ENCODE data around the gene CMTM5.

The CMTM5 gene

GRCh38 chr14:23344481-23344880 is 32.4 kb upstream of the CMTM5 start:
- no peak overlapping the region for H3K9ac ChIP-seq (ENCODE audit: low read length)
- no CpG with 5 or more reads among the region's 3 CpGs for WGBS (ENCODE audit: extremely low coverage, insufficient coverage, insufficient read length)
- H3K79me2 ChIP-seq (ENCODE audit: control insufficient read depth, insufficient read depth, low read length, poor library complexity), result no peaks in the 10 kb centered on the region
- H4K12ac ChIP-seq (ENCODE audit: low read depth, low read length), result no peak overlapping the region
- no peak overlapping the region for H3K18ac ChIP-seq (ENCODE audit: low read length)
- no peak overlapping the region for H3K14ac ChIP-seq (ENCODE audit: low read length)
- no peak overlapping the region for H2BK120ac ChIP-seq (ENCODE audit: insufficient read depth, low read length, poor library complexity)
- H2BK12ac ChIP-seq (ENCODE audit: low read length), result no peak overlapping the region
- H3K27me3 ChIP-seq (ENCODE audit: insufficient read depth, low read length), result no peaks in the 10 kb centered on the region
- no peak overlapping the region for H3K4me3 ChIP-seq (ENCODE audit: low read depth, low read length)
- DNase-seq, result no peak
- peaks cover 10 to 12% of the 10 kb centered on the region in 2 experiments for H3K36me3 ChIP-seq (ENCODE audit: control insufficient read depth in 1 of 2, insufficient read depth in 2 of 2, low read length in 2 of 2)
- H4K91ac ChIP-seq (ENCODE audit: low read depth, low read length), result no peak overlapping the region
- H3K4me2 ChIP-seq (ENCODE audit: low read length), result no peak overlapping the region
- no peak overlapping the region for H4K8ac ChIP-seq (ENCODE audit: low read depth, low read length)
- no peak overlapping the region for H3K23ac ChIP-seq (ENCODE audit: low read length)
- H2AFZ ChIP-seq (ENCODE audit: insufficient read depth, low read length, poor library complexity), result no peak overlapping the region
- H3K4me1 ChIP-seq (ENCODE audit: control insufficient read depth in 1 of 2, insufficient read depth in 2 of 2, low read length in 2 of 2), result no peaks in the 10 kb centered on the region
- no peaks in the 10 kb centered on the region for H3K79me1 ChIP-seq (ENCODE audit: low read length)
- no peak overlapping the region for H3K4ac ChIP-seq (ENCODE audit: low read depth, low read length)
- peaks cover 2% of the 10 kb centered on the region for H3K9me3 ChIP-seq (ENCODE audit: insufficient read depth, low read depth, low read length)
- no peak overlapping the region for H2AK5ac ChIP-seq (ENCODE audit: low read length)
- H3K27ac ChIP-seq (ENCODE audit: low read depth, low read length), result no peak overlapping the region
- H2BK5ac ChIP-seq (ENCODE audit: low read depth, low read length, poor library complexity), result no peak overlapping the region

- peaks cover 10 to 12% of the 10 kb centered on the region in 2 experiments for H3K36me3 ChIP-seq (ENCODE audit: control insufficient read depth in 1 of 2, insufficient read depth in 2 of 2, low read length in 2 of 2)
- H3K79me2 ChIP-seq (ENCODE audit: control insufficient read depth, insufficient read depth, low read length, poor library complexity), result no peaks in the 10 kb centered on the region
- H2AFZ ChIP-seq (ENCODE audit: insufficient read depth, low read length, poor library complexity), result no peak overlapping the region
- H2BK120ac ChIP-seq (ENCODE audit: insufficient read depth, low read length, poor library complexity), result no peak overlapping the region
- no peak overlapping the region for H2AK5ac ChIP-seq (ENCODE audit: low read length)
- H2BK5ac ChIP-seq (ENCODE audit: low read depth, low read length, poor library complexity), result no peak overlapping the region
- H3K14ac ChIP-seq (ENCODE audit: low read length), result no peak overlapping the region
- no peaks in the 10 kb centered on the region for H3K79me1 ChIP-seq (ENCODE audit: low read length)
- H4K91ac ChIP-seq (ENCODE audit: low read depth, low read length), result no peak overlapping the region
- no peak overlapping the region for H3K9ac ChIP-seq (ENCODE audit: low read length)
- H3K4me1 ChIP-seq (ENCODE audit: control insufficient read depth in 1 of 2, insufficient read depth in 2 of 2, low read length in 2 of 2), result no peaks in the 10 kb centered on the region
- no CpG with 5 or more reads among the region's 13 CpGs for WGBS (ENCODE audit: extremely low coverage, insufficient coverage, insufficient read length)
- DNase-seq, result no peak
- no peak overlapping the region for H3K27ac ChIP-seq (ENCODE audit: low read depth, low read length)
- no peak overlapping the region for H3K4me2 ChIP-seq (ENCODE audit: low read length)
- H4K8ac ChIP-seq (ENCODE audit: low read depth, low read length), result no peak overlapping the region
- H3K27me3 ChIP-seq (ENCODE audit: insufficient read depth, low read length), result peaks cover under 1% of the 10 kb centered on the region
- H3K23ac ChIP-seq (ENCODE audit: low read length), result no peak overlapping the region
- no peak overlapping the region for H3K18ac ChIP-seq (ENCODE audit: low read length)
- no peak overlapping the region for H4K12ac ChIP-seq (ENCODE audit: low read depth, low read length)
- peaks cover 2% of the 10 kb centered on the region for H3K9me3 ChIP-seq (ENCODE audit: insufficient read depth, low read depth, low read length)
- H3K4ac ChIP-seq (ENCODE audit: low read depth, low read length), result no peak overlapping the region
- H2BK12ac ChIP-seq (ENCODE audit: low read length), result no peak overlapping the region
- H3K4me3 ChIP-seq (ENCODE audit: low read depth, low read length), result no peak overlapping the region
Observed at GRCh38 chr14:23345987-23346692, 30.7 kb upstream of the CMTM5 start.

GRCh38 chr14:23346693-23347405 is 30.0 kb upstream of the CMTM5 start:
- Histone ChIP-seq H2BK120ac (ENCODE audit: insufficient read depth, low read length, poor library complexity) (no peak overlapping the region), H3K4me3 (ENCODE audit: low read depth, low read length) (no peak overlapping the region), H3K27me3 (ENCODE audit: insufficient read depth, low read length) (peaks cover 2% of the 10 kb centered on the region), H2BK5ac (ENCODE audit: low read depth, low read length, poor library complexity) (no peak overlapping the region), H3K4ac (ENCODE audit: low read depth, low read length) (no peak overlapping the region), H2AK5ac (ENCODE audit: low read length) (no peak overlapping the region), H3K79me2 (ENCODE audit: control insufficient read depth, insufficient read depth, low read length, poor library complexity) (no peaks in the 10 kb centered on the region), H2AFZ (ENCODE audit: insufficient read depth, low read length, poor library complexity) (no peak overlapping the region), H3K4me1 (ENCODE audit: control insufficient read depth in 1 of 2, insufficient read depth in 2 of 2, low read length in 2 of 2) (peaks cover 1% of the 10 kb centered on the region in 2 experiments), H3K23ac (ENCODE audit: low read length) (no peak overlapping the region), H2BK12ac (ENCODE audit: low read length) (no peak overlapping the region), H3K4me2 (ENCODE audit: low read length) (no peak overlapping the region), H3K18ac (ENCODE audit: low read length) (no peak overlapping the region), H3K9me3 (ENCODE audit: insufficient read depth, low read depth, low read length) (peaks cover 2% of the 10 kb centered on the region), H4K91ac (ENCODE audit: low read depth, low read length) (no peak overlapping the region), H3K9ac (ENCODE audit: low read length) (no peak overlapping the region), H3K79me1 (ENCODE audit: low read length) (no peaks in the 10 kb centered on the region), H3K36me3 (ENCODE audit: control insufficient read depth in 1 of 2, insufficient read depth in 2 of 2, low read length in 2 of 2) (peaks cover 10 to 12% of the 10 kb centered on the region in 2 experiments), H4K12ac (ENCODE audit: low read depth, low read length) (no peak overlapping the region), H3K27ac (ENCODE audit: low read depth, low read length) (no peak overlapping the region), H4K8ac (ENCODE audit: low read depth, low read length) (no peak overlapping the region), H3K14ac (ENCODE audit: low read length) (no peak overlapping the region)
- DNase-seq, result no peak
- no CpG with 5 or more reads among the region's 27 CpGs for WGBS (ENCODE audit: extremely low coverage, insufficient coverage, insufficient read length)

- Histone ChIP-seq H2AFZ (ENCODE audit: insufficient read depth, low read length, poor library complexity) (no peak overlapping the region), H3K27me3 (ENCODE audit: insufficient read depth, low read length) (peaks cover 2% of the 10 kb centered on the region), H3K27ac (ENCODE audit: low read depth, low read length) (no peak overlapping the region), H2BK12ac (ENCODE audit: low read length) (no peak overlapping the region), H3K36me3 (ENCODE audit: control insufficient read depth in 1 of 2, insufficient read depth in 2 of 2, low read length in 2 of 2) (peaks cover 10 to 12% of the 10 kb centered on the region in 2 experiments), H3K14ac (ENCODE audit: low read length) (no peak overlapping the region), H3K4me1 (ENCODE audit: control insufficient read depth in 1 of 2, insufficient read depth in 2 of 2, low read length in 2 of 2) (peaks cover 3 to 6% of the 10 kb centered on the region in 2 experiments), H3K18ac (ENCODE audit: low read length) (no peak overlapping the region), H3K9me3 (ENCODE audit: insufficient read depth, low read depth, low read length) (peaks cover 2% of the 10 kb centered on the region), H2BK5ac (ENCODE audit: low read depth, low read length, poor library complexity) (no peak overlapping the region), H2BK120ac (ENCODE audit: insufficient read depth, low read length, poor library complexity) (no peak overlapping the region), H4K12ac (ENCODE audit: low read depth, low read length) (no peak overlapping the region), H3K79me1 (ENCODE audit: low read length) (peaks cover 5% of the 10 kb centered on the region), H3K9ac (ENCODE audit: low read length) (no peak overlapping the region), H3K4ac (ENCODE audit: low read depth, low read length) (no peak overlapping the region), H3K4me3 (ENCODE audit: low read depth, low read length) (no peak overlapping the region), H3K79me2 (ENCODE audit: control insufficient read depth, insufficient read depth, low read length, poor library complexity) (no peaks in the 10 kb centered on the region), H3K23ac (ENCODE audit: low read length) (no peak overlapping the region), H2AK5ac (ENCODE audit: low read length) (no peak overlapping the region), H3K4me2 (ENCODE audit: low read length) (no peak overlapping the region), H4K91ac (ENCODE audit: low read depth, low read length) (no peak overlapping the region), H4K8ac (ENCODE audit: low read depth, low read length) (no peak overlapping the region)
- no CpG with 5 or more reads among the region's 19 CpGs for WGBS (ENCODE audit: extremely low coverage, insufficient coverage, insufficient read length)
- no peak for DNase-seq
Observed at GRCh38 chr14:23347406-23348296, 29.2 kb upstream of the CMTM5 start.

Measured in trophoblast cell (in vitro differentiated cells and primary cell).